Measurements from ENCODE around the gene ATP11A.

The ATP11A gene

GRCh38 chr13:112828756-112829155 is 138.9 kb downstream of the ATP11A start:
- no peak for TF ChIP-seq CTCF (conservative IDR thresholded peaks at IDR 0.05; ENCODE audit: low read depth, low read length)
- no peak overlapping the region for H3K4me3 ChIP-seq (ENCODE audit: low read depth, low read length)
- no peak for DNase-seq (ENCODE audit: low read depth)

GRCh38 chr13:112831196-112831595 is 141.4 kb downstream of the ATP11A start:
- TF ChIP-seq CTCF (conservative IDR thresholded peaks at IDR 0.05; ENCODE audit: low read depth, low read length), result no peak
- no peak for DNase-seq (ENCODE audit: low read depth)

DNA sequence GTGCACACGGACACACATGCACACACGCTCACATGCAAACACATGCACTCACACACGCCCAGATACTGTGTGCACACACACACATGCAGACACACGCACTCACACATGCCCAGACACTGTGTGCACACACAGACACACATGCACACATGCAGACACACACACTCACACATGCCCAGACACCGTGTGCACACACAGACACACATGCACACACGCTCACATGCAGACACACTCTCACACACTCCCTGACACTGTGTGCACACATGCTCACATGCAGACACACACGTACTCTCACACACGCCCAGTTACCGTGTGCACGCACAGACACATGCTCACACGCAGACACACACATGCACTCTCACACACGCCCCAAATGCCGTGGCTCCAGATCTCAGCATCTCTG is 142.0 kb downstream of the ATP11A start:
- no peak for TF ChIP-seq CTCF (conservative IDR thresholded peaks at IDR 0.05; ENCODE audit: low read depth, low read length)
- H3K4me3 ChIP-seq (ENCODE audit: low read depth, low read length), result no peak overlapping the region
- DNase-seq (ENCODE audit: low read depth), result no peak

More at GRCh38 chr13:112831196-112831595, 141.4 kb downstream of the ATP11A start:
- H3K4me3 ChIP-seq (ENCODE audit: low read depth, low read length), result no peak overlapping the region

DNA sequence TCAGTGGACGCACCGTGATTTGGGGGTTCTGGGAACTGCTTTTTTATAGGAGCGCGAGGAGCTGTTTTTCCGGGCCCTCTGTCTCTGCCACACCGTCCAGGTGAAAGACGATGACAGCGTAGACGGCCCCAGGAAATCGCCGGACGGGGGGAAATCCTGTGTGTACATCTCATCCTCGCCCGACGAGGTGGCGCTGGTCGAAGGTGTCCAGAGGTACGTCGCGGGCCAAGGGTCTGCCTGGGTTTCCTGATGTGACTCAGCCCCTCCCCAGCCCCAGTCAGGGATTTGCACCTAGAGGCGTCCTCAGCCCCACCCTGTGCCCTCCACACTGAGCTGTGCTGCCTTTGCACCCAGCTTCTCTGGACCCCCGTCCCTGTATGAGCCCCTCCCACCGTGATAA is 143.0 kb downstream of the ATP11A start:
- no peak for DNase-seq (ENCODE audit: low read depth)
- no peak for TF ChIP-seq CTCF (conservative IDR thresholded peaks at IDR 0.05; ENCODE audit: low read depth, low read length)
- no peak overlapping the region for H3K4me3 ChIP-seq (ENCODE audit: low read depth, low read length)

GRCh38 chr13:112833551-112834257 is 143.9 kb downstream of the ATP11A start:
- TF ChIP-seq CTCF (conservative IDR thresholded peaks at IDR 0.05; ENCODE audit: low read depth, low read length), result no peak
- DNase-seq (ENCODE audit: low read depth), result no peak
- no peak overlapping the region for H3K4me3 ChIP-seq (ENCODE audit: low read depth, low read length)

GRCh38 chr13:112835344-112835743 is 145.5 kb downstream of the ATP11A start:
- DNase-seq (ENCODE audit: low read depth), result no peak
- no peak overlapping the region for H3K4me3 ChIP-seq (ENCODE audit: low read depth, low read length)
- no peak for TF ChIP-seq CTCF (conservative IDR thresholded peaks at IDR 0.05; ENCODE audit: low read depth, low read length)

- H3K4me3 ChIP-seq (ENCODE audit: low read depth, low read length), result no peak overlapping the region
- no peak for TF ChIP-seq CTCF (conservative IDR thresholded peaks at IDR 0.05; ENCODE audit: low read depth, low read length)
- no peak for DNase-seq (ENCODE audit: low read depth)
These were observed 146.0 kb downstream of the ATP11A start for GRCh38 chr13:112835796-112836195.
